HL-60 (cell line): ENCODE data around the gene KIF7.

Experiments
- CTCF ChIP-seq: IDR thresholded peaks from one replicate; pipeline ENCODE4 v1.5.1; 2011; ENCODE audit warnings: low read length, control low read depth, inconsistent platforms; ENCODE audit not compliant: insufficient read depth
- GABPA ChIP-seq: IDR thresholded peaks from 2 replicates; pipeline ENCODE4 v1.6.1; 2012; ENCODE audit warnings: low read depth
- POLR2AphosphoS5 ChIP-seq: IDR thresholded peaks from 2 replicates; pipeline ENCODE4 v1.6.1; 2012; ENCODE audit warnings: low read depth
- TF ChIP-seq, protein P1 (sequence below): IDR thresholded peaks from 2 replicates; pipeline ENCODE4 v1.6.1; 2012; ENCODE audit warnings: low read depth; ENCODE audit not compliant: insufficient replicate concordance

- TF ChIP-seq CTCF (no peak), POLR2AphosphoS5 (no peak), GABPA (no peak)
- TF ChIP-seq, protein P1, sequence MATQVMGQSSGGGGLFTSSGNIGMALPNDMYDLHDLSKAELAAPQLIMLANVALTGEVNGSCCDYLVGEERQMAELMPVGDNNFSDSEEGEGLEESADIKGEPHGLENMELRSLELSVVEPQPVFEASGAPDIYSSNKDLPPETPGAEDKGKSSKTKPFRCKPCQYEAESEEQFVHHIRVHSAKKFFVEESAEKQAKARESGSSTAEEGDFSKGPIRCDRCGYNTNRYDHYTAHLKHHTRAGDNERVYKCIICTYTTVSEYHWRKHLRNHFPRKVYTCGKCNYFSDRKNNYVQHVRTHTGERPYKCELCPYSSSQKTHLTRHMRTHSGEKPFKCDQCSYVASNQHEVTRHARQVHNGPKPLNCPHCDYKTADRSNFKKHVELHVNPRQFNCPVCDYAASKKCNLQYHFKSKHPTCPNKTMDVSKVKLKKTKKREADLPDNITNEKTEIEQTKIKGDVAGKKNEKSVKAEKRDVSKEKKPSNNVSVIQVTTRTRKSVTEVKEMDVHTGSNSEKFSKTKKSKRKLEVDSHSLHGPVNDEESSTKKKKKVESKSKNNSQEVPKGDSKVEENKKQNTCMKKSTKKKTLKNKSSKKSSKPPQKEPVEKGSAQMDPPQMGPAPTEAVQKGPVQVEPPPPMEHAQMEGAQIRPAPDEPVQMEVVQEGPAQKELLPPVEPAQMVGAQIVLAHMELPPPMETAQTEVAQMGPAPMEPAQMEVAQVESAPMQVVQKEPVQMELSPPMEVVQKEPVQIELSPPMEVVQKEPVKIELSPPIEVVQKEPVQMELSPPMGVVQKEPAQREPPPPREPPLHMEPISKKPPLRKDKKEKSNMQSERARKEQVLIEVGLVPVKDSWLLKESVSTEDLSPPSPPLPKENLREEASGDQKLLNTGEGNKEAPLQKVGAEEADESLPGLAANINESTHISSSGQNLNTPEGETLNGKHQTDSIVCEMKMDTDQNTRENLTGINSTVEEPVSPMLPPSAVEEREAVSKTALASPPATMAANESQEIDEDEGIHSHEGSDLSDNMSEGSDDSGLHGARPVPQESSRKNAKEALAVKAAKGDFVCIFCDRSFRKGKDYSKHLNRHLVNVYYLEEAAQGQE: no peak
Measured at GRCh38 chr15:89593018-89593417, 62.2 kb downstream of the KIF7 start.
